Measurements from ENCODE around the gene LNX1.

GRCh38 chr4:53580274-53580673 lies 11.0 kb downstream of the LNX1 start:
- TF ChIP-seq EZH2 (IDR thresholded peaks at IDR 0.05): no peak
- TF ChIP-seq POLR2A (IDR thresholded peaks at IDR 0.05; ENCODE audit: borderline replicate concordance, extremely low read depth, insufficient read depth, insufficient read length): no peak
- no peak for TF ChIP-seq EGR1 (IDR thresholded peaks at IDR 0.05; ENCODE audit: low read depth)
- TF ChIP-seq TCF7L2 (IDR thresholded peaks at IDR 0.05; ENCODE audit: borderline replicate concordance, extremely low read depth, insufficient read depth, insufficient read length): no peak
- TF ChIP-seq CTCF (IDR thresholded peaks at IDR 0.05 in 2 of 3, conservative IDR thresholded peaks at IDR 0.05 in 1 of 3; ENCODE audit: borderline replicate concordance in 1 of 3, insufficient read depth in 1 of 3, low read depth in 2 of 3, low read length in 2 of 3): no peak
- TF ChIP-seq POLR2AphosphoS5 (IDR thresholded peaks at IDR 0.05; ENCODE audit: low read depth, low read length): no peak
- TF ChIP-seq MAX (IDR thresholded peaks at IDR 0.05): no peak
- no peak for TF ChIP-seq REST (IDR thresholded peaks at IDR 0.05; ENCODE audit: low read depth)
- TF ChIP-seq EZH2phosphoT487 (IDR thresholded peaks at IDR 0.05; ENCODE audit: borderline replicate concordance): no peak

Measured in HCT116 (cell line).